HCT116 (cell line): ENCODE results near the gene NEU4. TPM values are rescaled to one million over a fixed set of nuclear protein-coding genes. Genes with fewer than 3 reads are reported as not detected.

Experiments used
- ATAC-seq: fragments of 200-7000 bp; cut with Tn5 transposase; 2 replicates; pipeline ENCODE4 v1.9.1; 2020; ENCODE audit warnings: mild to moderate bottlenecking, moderate library complexity
- BruUV-seq: library from RNA; stranded (reverse); fragments of 400-500 nt; replicated peaks from 2 replicates; lab custom pipeline; 2021; lab: Mats Ljungman, UMichigan
- CTCF ChIA-PET: fragments of 300-600 bp; sonication (Branson Sonifier 250); formaldehyde crosslinking; loops from one replicate; lab custom pipeline; 2021; ENCODE audit warnings: antibody characterized with exemption; lab: Charles Lee
- POLR2A ChIA-PET: fragments of 300-600, 350-600 bp; sonication (Branson Sonifier 250); formaldehyde crosslinking; loops from one replicate; lab custom pipeline; 2021; ENCODE audit warnings: antibody characterized with exemption; lab: Charles Lee
- RAD21 ChIA-PET, 2 experiments: fragments of 300-600 bp; sonication (Branson Sonifier 250); formaldehyde crosslinking; loops; one replicate each; lab custom pipeline; 2023; ENCODE audit warnings: low total read pairs in 2 of 2; ENCODE audit not compliant: uncharacterized antibody in 2 of 2, unreplicated experiment in 2 of 2, low non-redundant PET in 1 of 2; lab: Charles Lee
- DNase-seq: peaks from one replicate; pipeline ENCODE4 v3.0.0-alpha.2; 2010; ENCODE audit warnings: low read depth, low spot score
- H2AFZ ChIP-seq: fragments of 200-600 bp; shearing (Covaris generic), sonication (generic); 2 replicates; pipeline ENCODE4 v1.6.1; 2017; ENCODE audit warnings: low read depth, mixed run types, mixed read lengths, antibody characterized with exemption, low read length; ENCODE audit not compliant: poor library complexity, severe bottlenecking
- H3K27ac ChIP-seq: 2 replicates; pipeline ENCODE4 v1.5.1; 2012; ENCODE audit warnings: low read depth, low read length
- H3K27me3 ChIP-seq: fragments of 200-600 bp; sonication (generic); 2 replicates; pipeline ENCODE4 v1.6.1; 2016; ENCODE audit warnings: mixed run types, low read length, mixed read lengths; ENCODE audit not compliant: insufficient read depth
- H3K36me3 ChIP-seq, 2 experiments: fragments of 200-500 bp in 1 of 2; fragments of 200-600 bp in 1 of 2; sonication (Bioruptor generic) in 1 of 2; sonication (generic) in 1 of 2; 2 replicates each; pipeline versions ENCODE4 v1.5.1 to v1.6.1; 2014 to 2016; ENCODE audit warnings: low read length in 2 of 2, inconsistent platforms in 1 of 2, mixed read lengths in 1 of 2, mixed run types in 1 of 2; ENCODE audit not compliant: insufficient read depth in 2 of 2, control insufficient read depth in 1 of 2
- H3K4me1 ChIP-seq, 2 experiments: fragments of 200-600 bp in 1 of 2; sonication (generic) in 1 of 2; 2 replicates each; pipeline versions ENCODE4 v1.5.1 to v1.6.1; 2012 to 2017; ENCODE audit warnings: low read length in 2 of 2, inconsistent platforms in 1 of 2, mild to moderate bottlenecking in 1 of 2, mixed read lengths in 1 of 2, mixed run types in 1 of 2, moderate library complexity in 1 of 2; ENCODE audit not compliant: insufficient read depth in 2 of 2, control insufficient read depth in 1 of 2
- H3K4me2 ChIP-seq: fragments of 200-600 bp; sonication (generic); 2 replicates; pipeline ENCODE4 v1.6.1; 2017; ENCODE audit warnings: mixed run types, low read length, mixed read lengths
- H3K4me3 ChIP-seq, 2 experiments: fragments of 200-600 bp in 1 of 2; sonication (generic) in 1 of 2; replicated peaks in 1 of 2; 2 replicates each; pipeline ENCODE4 v1.5.1; 2011 to 2016; ENCODE audit warnings: low read length in 2 of 2, control low read depth in 1 of 2, low read depth in 1 of 2, mild to moderate bottlenecking in 1 of 2, mixed read lengths in 1 of 2, mixed run types in 1 of 2
- H3K79me2 ChIP-seq: fragments of 200-600 bp; sonication (generic); 2 replicates; pipeline ENCODE4 v1.6.1; 2017; ENCODE audit warnings: mild to moderate bottlenecking, mixed run types, low read length, moderate library complexity, mixed read lengths; ENCODE audit not compliant: insufficient read depth
- H3K9ac ChIP-seq: fragments of 200-600 bp; sonication (generic); 2 replicates; pipeline ENCODE4 v1.6.1; 2016; ENCODE audit warnings: low read length, mixed read lengths
- H3K9me2 ChIP-seq: fragments of 200-600 bp; sonication (generic), shearing (Covaris generic); 2 replicates; pipeline ENCODE4 v1.6.1; 2017; ENCODE audit warnings: mixed run types, mild to moderate bottlenecking, moderate library complexity; ENCODE audit not compliant: insufficient read depth
- H3K9me3 ChIP-seq, 2 experiments: fragments of 200-500 bp in 1 of 2; fragments of 200-600 bp in 1 of 2; sonication (Bioruptor generic) in 1 of 2; sonication (generic) in 1 of 2; 2 replicates each; pipeline ENCODE4 v1.6.1; 2014 to 2017; ENCODE audit warnings: low read length in 2 of 2, mixed read lengths in 2 of 2, inconsistent platforms in 1 of 2, low read depth in 1 of 2, mild to moderate bottlenecking in 1 of 2, mixed run types in 1 of 2, moderate library complexity in 1 of 2; ENCODE audit not compliant: control insufficient read depth in 1 of 2, insufficient read depth in 1 of 2
- H4K20me1 ChIP-seq: fragments of 200-600 bp; sonication (generic), shearing (Covaris generic); 2 replicates; pipeline ENCODE4 v1.6.1; 2017; ENCODE audit warnings: mixed run types, mild to moderate bottlenecking, moderate library complexity; ENCODE audit not compliant: insufficient read depth
- CTCF ChIP-seq, 3 experiments: fragments of 200-600 bp in 1 of 3; sonication (generic) in 1 of 3; IDR thresholded peaks in 2 of 3; conservative IDR thresholded peaks in 1 of 3; 2 replicates each; pipeline ENCODE4 v1.5.1; 2012 to 2017; ENCODE audit warnings: low read depth in 2 of 3, low read length in 2 of 3, antibody characterized with exemption in 1 of 3, borderline replicate concordance in 1 of 3, control low read depth in 1 of 3, mild to moderate bottlenecking in 1 of 3, mixed read lengths in 1 of 3, mixed run types in 1 of 3, moderate library complexity in 1 of 3; ENCODE audit not compliant: insufficient read depth in 1 of 3
- ELF1 ChIP-seq: IDR thresholded peaks from 2 replicates; pipeline ENCODE4 v1.6.1; 2012; ENCODE audit warnings: low read depth, borderline replicate concordance
- EZH2 ChIP-seq: fragments of 200-600 bp; sonication (generic); IDR thresholded peaks from 2 replicates; pipeline ENCODE4 v1.6.1; 2017; ENCODE audit warnings: antibody characterized with exemption, mixed run types
- JUND ChIP-seq: IDR thresholded peaks from 2 replicates; pipeline ENCODE4 v1.6.1; 2012
- MAX ChIP-seq: IDR thresholded peaks from 2 replicates; pipeline ENCODE4 v1.6.1; 2012
- POLR2A ChIP-seq: IDR thresholded peaks from 2 replicates; pipeline ENCODE4 v1.7.0; 2011; ENCODE audit warnings: borderline replicate concordance; ENCODE audit not compliant: insufficient read depth, insufficient read length; ENCODE audit errors: extremely low read depth
- RAD21 ChIP-seq: IDR thresholded peaks from 2 replicates; pipeline ENCODE4 v1.6.1; 2012; ENCODE audit warnings: low read depth, mild to moderate bottlenecking
- REST ChIP-seq: IDR thresholded peaks from 2 replicates; pipeline ENCODE4 v1.6.1; 2012; ENCODE audit warnings: low read depth
- TCF7L2 ChIP-seq: IDR thresholded peaks from 2 replicates; pipeline ENCODE4 v1.7.0; 2011; ENCODE audit warnings: borderline replicate concordance, inconsistent platforms; ENCODE audit not compliant: insufficient read depth, insufficient read length; ENCODE audit errors: extremely low read depth
- ZBTB33 ChIP-seq: IDR thresholded peaks from 2 replicates; pipeline ENCODE4 v1.6.1; 2011; ENCODE audit warnings: mild to moderate bottlenecking, low read length, moderate library complexity; ENCODE audit not compliant: insufficient replicate concordance; ENCODE audit errors: extremely low read depth
- ZFX ChIP-seq: fragments of 450-650 bp; IDR thresholded peaks from 2 replicates; pipeline ENCODE4 v1.6.1; 2017
- ZNF274 ChIP-seq: fragments of 200-500 bp; sonication (Bioruptor generic); IDR thresholded peaks from 2 replicates; pipeline ENCODE4 v1.6.1; 2014; ENCODE audit warnings: mild to moderate bottlenecking, low read depth, low read length, inconsistent platforms
- intact Hi-C: fragments of 100-400 bp; cut with micrococcal nuclease; formaldehyde crosslinking; loops from 2 replicates; pipeline ENCODE4 v1.10.0; 2022
- total RNA-seq: library from RNA; stranded (reverse); gene quantifications from one replicate; pipeline ENCODE4 v1.2.1, GENCODE V29; 2021; ENCODE audit not compliant: unreplicated experiment

Gene NEU4
- total RNA-seq, 1 experiment from 2014 or later = 0.34 TPM

GRCh38 chr2:241801611-241802420 is 7.2 kb upstream of the NEU4 start:
- H3K4me1 ChIP-seq = no peaks in the 10 kb centered on the region
- TF ChIP-seq MAX (no peak), RAD21 (no peak), ELF1 (no peak), EZH2 (no peak), CTCF (IDR thresholded peaks at IDR 0.05 in 2 of 3, conservative IDR thresholded peaks at IDR 0.05 in 1 of 3; ENCODE audit: borderline replicate concordance in 1 of 3, insufficient read depth in 1 of 3, low read depth in 2 of 3, low read length in 2 of 3) (no peak), ZBTB33 (no peak), REST (no peak), POLR2A (no peak), TCF7L2 (no peak), JUND (no peak), ZNF274 (no peak), ZFX (no peak)
- no peak overlapping the region for H3K9ac ChIP-seq
- RAD21 ChIA-PET = no interaction called here
- POLR2A ChIA-PET = no interaction called here
- no peak overlapping the region for H2AFZ ChIP-seq
- no peak overlapping the region for H3K4me3 ChIP-seq
- H3K27ac ChIP-seq = no peak overlapping the region
- ATAC-seq (no peak), DNase-seq (no peak)
- CTCF ChIA-PET = no interaction called here
- H3K9me2 ChIP-seq = no peaks in the 10 kb centered on the region
- intact Hi-C loops = no loop called here
- no peaks in the 10 kb centered on the region for H3K79me2 ChIP-seq
- no peaks in the 10 kb centered on the region for H4K20me1 ChIP-seq
- no peaks in the 10 kb centered on the region for H3K9me3 ChIP-seq
- no peaks in the 10 kb centered on the region for H3K36me3 ChIP-seq
- no TSS peak for BruUV-seq
- H3K27me3 ChIP-seq = no peaks in the 10 kb centered on the region
- H3K4me2 ChIP-seq = no peak overlapping the region
